GM13977 (cell line): Measurements from ENCODE around the gene CTNND2.

Source experiments
- DNase-seq: peaks from one replicate; pipeline ENCODE4 v3.0.0; 2012; ENCODE audit warnings: low spot score
- CTCF ChIP-seq: IDR thresholded peaks from 2 replicates; pipeline ENCODE4 v1.5.1; 2012; ENCODE audit warnings: mild to moderate bottlenecking, control low read depth; ENCODE audit not compliant: insufficient read depth; ENCODE audit errors: extremely low read depth, missing control alignments
- in situ Hi-C: fragments of 300-500 bp; cut with MboI; formaldehyde crosslinking; loops from one replicate; pipeline ENCODE4 v1.12.0; 2022; ENCODE audit warnings: low sequenced_read_pairs, low pct_unique_long_range_greater_than_20kb, mixed read lengths, inconsistent platforms; ENCODE audit not compliant: unreplicated experiment

CTNND2 gene

GRCh38 chr5:11655681-11656080 lies 248.6 kb downstream of the CTNND2 start:
- TF ChIP-seq CTCF: no peak
- no peak for DNase-seq
- in situ Hi-C loops: no loop called here

GRCh38 chr5:11650936-11651335 lies 253.3 kb downstream of the CTNND2 start:
- no peak for TF ChIP-seq CTCF
- DNase-seq: no peak
- in situ Hi-C loops: no loop called here

GRCh38 chr5:11646141-11646540 lies 258.1 kb downstream of the CTNND2 start:
- no peak for DNase-seq
- TF ChIP-seq CTCF: no peak
- in situ Hi-C loops: no loop called here

- TF ChIP-seq CTCF: no peak
- DNase-seq: no peak
- in situ Hi-C loops: no loop called here
These were observed 261.8 kb downstream of the CTNND2 start for GRCh38 chr5:11642438-11642837.

- in situ Hi-C loops: no loop called here
- no peak for TF ChIP-seq CTCF
- no peak for DNase-seq
These were observed 263.9 kb downstream of the CTNND2 start for GRCh38 chr5:11640158-11640873.

GRCh38 chr5:11622785-11623184 lies 281.5 kb downstream of the CTNND2 start:
- DNase-seq: no peak
- in situ Hi-C loops: no loop called here
- no peak for TF ChIP-seq CTCF
